Natural killer cell (primary cell): ENCODE measurements around the gene NETO2. TPM values are rescaled to one million over a fixed set of nuclear protein-coding genes. Genes with fewer than 3 reads are reported as not detected.

Experiments
- ATAC-seq, 3 donors: fragments of 150-1000 bp in 2 of 3; fragments of 200-7000 bp in 1 of 3; cut with Tn5 transposase; 1 replicate in 1 of 3; 2 replicates in 2 of 3; pipeline ENCODE4 v1.10.0; 2021; ENCODE audit warnings: mild to moderate bottlenecking in 2 of 3, moderate library complexity in 2 of 3
- DNase-seq, 2 donors: peaks; one replicate each; pipeline versions ENCODE4 v3.0.0 to v3.0.0-alpha.2; 2013 to 2021; ENCODE audit warnings: mixed read lengths in 1 of 2
- H3K27ac ChIP-seq: one replicate; pipeline ENCODE4 v1.5.1; 2013; ENCODE audit warnings: mild to moderate bottlenecking, low read length
- H3K27me3 ChIP-seq: one replicate; pipeline ENCODE4 v1.6.1; 2013; ENCODE audit warnings: low read length; ENCODE audit not compliant: control insufficient read depth, insufficient read depth
- H3K36me3 ChIP-seq: one replicate; pipeline ENCODE4 v1.6.1; 2013; ENCODE audit warnings: low read length; ENCODE audit not compliant: control insufficient read depth, insufficient read depth
- H3K4me1 ChIP-seq: one replicate; pipeline ENCODE4 v1.6.1; 2013; ENCODE audit warnings: low read length; ENCODE audit not compliant: control insufficient read depth, insufficient read depth
- H3K4me3 ChIP-seq: one replicate; pipeline ENCODE4 v1.5.1; 2013; ENCODE audit warnings: low read length
- H3K9me3 ChIP-seq: one replicate; pipeline ENCODE4 v1.6.1; 2013; ENCODE audit warnings: low read length; ENCODE audit not compliant: control insufficient read depth, insufficient read depth
- H3K27ac Mint-ChIP-seq, 2 donors: one replicate each; pipeline ENCODE4 v1.8.0; 2022; ENCODE audit warnings: mild to moderate bottlenecking in 2 of 2, mixed read lengths in 2 of 2, moderate library complexity in 1 of 2
- H3K27me3 Mint-ChIP-seq, 2 donors: one replicate each; pipeline ENCODE4 v1.8.0; 2022; ENCODE audit warnings: low read depth in 2 of 2, mixed read lengths in 2 of 2
- H3K36me3 Mint-ChIP-seq: one replicate; pipeline ENCODE4 v1.8.0; 2022; ENCODE audit warnings: mixed read lengths
- H3K4me1 Mint-ChIP-seq, 2 donors: one replicate each; pipeline ENCODE4 v1.8.0; 2022; ENCODE audit warnings: mixed read lengths in 2 of 2
- H3K4me3 Mint-ChIP-seq: one replicate; pipeline ENCODE4 v1.8.0; 2022; ENCODE audit warnings: mild to moderate bottlenecking, moderate library complexity, mixed read lengths
- H3K9me3 Mint-ChIP-seq, 2 donors: one replicate each; pipeline ENCODE4 v1.8.0; 2022; ENCODE audit warnings: mixed read lengths in 2 of 2
- WGBS: methylation state at CpG from one replicate; pipeline ENCODE4 v1.1.7; 2013; ENCODE audit warnings: missing lambda C conversion rate; ENCODE audit not compliant: insufficient coverage; 5-methylcytosine and 5-hydroxymethylcytosine counted together
- intact Hi-C: fragments of 100-400 bp; cut with micrococcal nuclease; formaldehyde crosslinking; loops from one replicate; pipeline ENCODE4 v1.14.2; 2022
- total RNA-seq, 4 donors: library from RNA; stranded (reverse); fragments of 120-200 nt in 1 of 4; gene quantifications; one replicate each; pipeline versions ENCODE4 v1.2.3 to v1.2.4, GENCODE V29; 2013 to 2022
- TF ChIP-seq, protein P1 (sequence below): fragments of 200-600 bp; IDR thresholded peaks from one replicate; pipeline ENCODE4 v1.8.0; 2022; ENCODE audit warnings: antibody characterized with exemption

Gene NETO2
- total RNA-seq, 3 donors from 2014 or later (not counting 1 experiment from before 2014, with no cell fraction given), result 0.40 to 0.48 TPM; not detected in 1

DNA sequence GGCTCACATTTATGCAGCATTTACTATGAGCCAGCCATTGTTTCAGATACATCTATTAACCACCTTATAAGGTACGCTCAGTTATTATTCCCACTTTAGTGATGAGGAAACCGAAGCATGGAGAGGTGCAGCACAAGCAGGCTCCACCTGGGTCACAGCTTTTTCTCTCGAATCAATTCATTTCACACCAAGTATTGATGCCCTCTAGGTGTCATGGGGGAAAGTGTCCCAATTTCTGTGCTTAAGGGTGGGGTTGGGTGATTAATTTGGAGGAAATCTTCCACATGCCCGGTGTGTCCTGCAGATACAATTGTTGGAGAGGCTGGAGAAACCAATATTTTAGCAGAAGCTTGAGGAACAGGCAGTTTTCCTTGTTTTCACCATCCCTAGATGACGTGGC, 107.5 kb downstream of the NETO2 start:
- Histone ChIP-seq H3K27me3 (peaks cover 19% of the 10 kb centered on the region), H3K27ac (no peak overlapping the region), H3K4me3 (no peak overlapping the region), H3K4me1 (peaks cover 12% of the 10 kb centered on the region), H3K9me3 (no peaks in the 10 kb centered on the region), H3K36me3 (no peaks in the 10 kb centered on the region)
- Mint-ChIP-seq H3K4me3 (peak overlapping the region; percentile 62), H3K36me3 (no peaks in the 10 kb centered on the region), H3K27me3 (peaks cover 35 to 46% of the 10 kb centered on the region in 2 donors), H3K27ac (no peak overlapping the region), H3K9me3 (no peaks in the 10 kb centered on the region), H3K4me1 (peaks cover 0 to 6% of the 10 kb centered on the region in 2 donors)
- intact Hi-C loops, result loop anchor here (2.0 to 5.0 kb wide), 3 partner anchors 106 to 1129 kb away; partner anchors contain the start of gene NETO2
- TF ChIP-seq, protein P1, sequence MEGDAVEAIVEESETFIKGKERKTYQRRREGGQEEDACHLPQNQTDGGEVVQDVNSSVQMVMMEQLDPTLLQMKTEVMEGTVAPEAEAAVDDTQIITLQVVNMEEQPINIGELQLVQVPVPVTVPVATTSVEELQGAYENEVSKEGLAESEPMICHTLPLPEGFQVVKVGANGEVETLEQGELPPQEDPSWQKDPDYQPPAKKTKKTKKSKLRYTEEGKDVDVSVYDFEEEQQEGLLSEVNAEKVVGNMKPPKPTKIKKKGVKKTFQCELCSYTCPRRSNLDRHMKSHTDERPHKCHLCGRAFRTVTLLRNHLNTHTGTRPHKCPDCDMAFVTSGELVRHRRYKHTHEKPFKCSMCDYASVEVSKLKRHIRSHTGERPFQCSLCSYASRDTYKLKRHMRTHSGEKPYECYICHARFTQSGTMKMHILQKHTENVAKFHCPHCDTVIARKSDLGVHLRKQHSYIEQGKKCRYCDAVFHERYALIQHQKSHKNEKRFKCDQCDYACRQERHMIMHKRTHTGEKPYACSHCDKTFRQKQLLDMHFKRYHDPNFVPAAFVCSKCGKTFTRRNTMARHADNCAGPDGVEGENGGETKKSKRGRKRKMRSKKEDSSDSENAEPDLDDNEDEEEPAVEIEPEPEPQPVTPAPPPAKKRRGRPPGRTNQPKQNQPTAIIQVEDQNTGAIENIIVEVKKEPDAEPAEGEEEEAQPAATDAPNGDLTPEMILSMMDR, result no peak
- 78% methylated on average over 3 of the region's 5 CpGs for WGBS
- peak in 1 of 2 donors; percentile 10 for DNase-seq
- ATAC-seq, result no peak

DNA sequence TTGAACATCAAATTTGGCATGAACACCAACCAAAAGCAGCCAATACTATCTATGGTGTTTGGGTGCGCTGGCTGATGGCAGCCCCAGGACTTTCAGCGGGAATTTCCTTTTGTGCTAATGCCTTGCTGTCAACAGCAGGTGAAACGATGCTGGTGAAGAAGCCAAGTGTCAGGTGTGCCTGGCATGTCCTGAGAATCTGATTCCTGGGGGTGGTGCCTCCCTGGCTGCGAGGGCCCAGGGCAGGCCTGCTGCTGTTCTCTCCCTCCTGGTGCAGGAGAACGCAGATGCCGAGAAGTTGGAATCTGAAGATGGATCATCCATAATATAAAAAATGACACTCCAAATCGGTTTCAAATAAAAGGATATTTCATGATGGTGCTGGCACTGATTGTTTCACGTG, 108.3 kb downstream of the NETO2 start:
- no peak overlapping the region for H3K4me3 ChIP-seq
- intact Hi-C loops, result loop anchor here (5.0 kb wide), 1 partner anchor 107 kb away; the partner anchor contains the start of gene NETO2
- H3K9me3 ChIP-seq, result no peaks in the 10 kb centered on the region
- H3K4me3 Mint-ChIP-seq, result peak overlapping the region; percentile 29
- peaks cover 33 to 41% of the 10 kb centered on the region in 2 donors for H3K27me3 Mint-ChIP-seq
- H3K27ac ChIP-seq, result no peak overlapping the region
- no peaks in the 10 kb centered on the region for H3K9me3 Mint-ChIP-seq
- H3K4me1 ChIP-seq, result peaks cover 12% of the 10 kb centered on the region
- no peaks in the 10 kb centered on the region for H3K36me3 Mint-ChIP-seq
- peaks cover 19% of the 10 kb centered on the region for H3K27me3 ChIP-seq
- no peak overlapping the region for H3K27ac Mint-ChIP-seq
- H3K36me3 ChIP-seq, result no peaks in the 10 kb centered on the region
- DNase-seq (no peak), ATAC-seq (no peak)
- peaks cover 0 to 6% of the 10 kb centered on the region in 2 donors for H3K4me1 Mint-ChIP-seq
- TF ChIP-seq, protein P1, result no peak
- WGBS, result 88% methylated on average over 8 of the region's 8 CpGs

DNA sequence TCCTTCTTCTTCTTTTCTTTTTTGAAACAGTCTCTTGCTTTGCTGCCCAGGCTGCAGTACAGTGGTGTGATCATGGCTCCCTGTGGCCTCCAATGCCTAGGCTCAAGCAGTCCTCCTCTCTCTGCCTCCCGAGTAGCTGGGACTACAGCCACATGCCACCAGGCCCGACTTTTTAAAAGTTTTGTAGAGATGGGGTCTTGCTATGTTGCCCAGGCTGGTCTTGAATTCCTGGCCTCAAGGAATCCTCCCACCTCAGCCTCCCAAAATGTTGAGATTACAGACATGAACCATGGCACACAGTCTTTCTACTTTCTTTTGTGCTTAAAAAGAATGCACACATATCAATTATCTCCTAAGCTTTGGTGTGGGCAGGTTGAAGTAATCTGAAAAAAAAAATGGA, 109.3 kb downstream of the NETO2 start:
- TF ChIP-seq, protein P1, result no peak
- peaks cover 27 to 35% of the 10 kb centered on the region in 2 donors for H3K27me3 Mint-ChIP-seq
- H3K9me3 Mint-ChIP-seq, result no peaks in the 10 kb centered on the region
- peaks cover 19% of the 10 kb centered on the region for H3K27me3 ChIP-seq
- H3K27ac ChIP-seq, result no peak overlapping the region
- peaks cover 0 to 6% of the 10 kb centered on the region in 2 donors for H3K4me1 Mint-ChIP-seq
- H3K4me3 Mint-ChIP-seq, result no peak overlapping the region
- intact Hi-C loops, result no loop called here
- no peaks in the 10 kb centered on the region for H3K36me3 ChIP-seq
- H3K27ac Mint-ChIP-seq, result no peak overlapping the region
- H3K4me3 ChIP-seq, result no peak overlapping the region
- H3K36me3 Mint-ChIP-seq, result no peaks in the 10 kb centered on the region
- H3K9me3 ChIP-seq, result no peaks in the 10 kb centered on the region
- WGBS, result 85% methylated on average over 2 of the region's 2 CpGs
- peaks cover 12% of the 10 kb centered on the region for H3K4me1 ChIP-seq
- no peak for DNase-seq
- ATAC-seq, result no peak

DNA sequence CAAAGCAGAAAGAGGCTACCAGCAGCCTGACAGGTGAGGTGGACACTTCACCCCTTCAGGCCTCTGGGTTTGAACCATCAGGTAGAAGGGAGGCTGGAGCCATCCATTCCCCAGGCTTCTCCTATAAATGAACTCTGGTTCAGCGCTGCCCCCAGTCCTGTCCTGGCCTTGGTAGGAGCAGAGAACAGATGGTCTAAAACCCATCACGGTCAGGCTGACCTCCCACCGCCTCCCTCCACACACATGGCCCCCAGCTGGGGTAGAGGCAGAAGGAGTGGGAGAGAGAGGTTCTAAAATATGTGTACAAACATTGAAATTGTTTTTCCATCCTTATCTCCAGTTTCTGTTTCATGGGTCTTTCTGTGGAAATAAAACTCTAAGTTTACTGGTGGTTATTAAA, 110.6 kb downstream of the NETO2 start:
- intact Hi-C loops, result no loop called here
- TF ChIP-seq, protein P1, result no peak

More for the DNA sequence above, 110.6 kb downstream of the NETO2 start:
- Histone ChIP-seq H3K9me3 (no peaks in the 10 kb centered on the region), H3K4me1 (peaks cover 9% of the 10 kb centered on the region), H3K36me3 (no peaks in the 10 kb centered on the region), H3K4me3 (no peak overlapping the region), H3K27me3 (peaks cover 10% of the 10 kb centered on the region), H3K27ac (no peak overlapping the region)
- ATAC-seq (no peak), DNase-seq (no peak)
- no peak overlapping the region for H3K27ac Mint-ChIP-seq
- WGBS, result 100% methylated on average over 1 of the region's 3 CpGs
- H3K36me3 Mint-ChIP-seq, result no peaks in the 10 kb centered on the region
- no peak overlapping the region for H3K4me3 Mint-ChIP-seq
- no peaks in the 10 kb centered on the region for H3K9me3 Mint-ChIP-seq
- H3K4me1 Mint-ChIP-seq, result peaks cover 0 to 3% of the 10 kb centered on the region in 2 donors
- H3K27me3 Mint-ChIP-seq, result peaks cover 23 to 37% of the 10 kb centered on the region in 2 donors
